Right hindlimb (tissue), 1 donor: Measurements from ENCODE around the gene PRKCQ.

Experiments used
- DNase-seq: peaks from one replicate; pipeline ENCODE4 v3.0.0-alpha.2; 2018

The PRKCQ gene

GRCh38 chr10:6516929-6517284, 63.2 kb downstream of the PRKCQ start:
- DNase-seq = no peak

GRCh38 chr10:6516281-6516928, 63.7 kb downstream of the PRKCQ start:
- DNase-seq = no peak

GRCh38 chr10:6514844-6515780, 65.0 kb downstream of the PRKCQ start:
- DNase-seq = no peak

- no peak for DNase-seq
Observed at GRCh38 chr10:6514180-6514579, 65.9 kb downstream of the PRKCQ start.

GRCh38 chr10:6513476-6513875, 66.6 kb downstream of the PRKCQ start:
- no peak for DNase-seq

GRCh38 chr10:6512182-6512581, 67.9 kb downstream of the PRKCQ start:
- no peak for DNase-seq

- DNase-seq = no peak
Observed at GRCh38 chr10:6511347-6511746, 68.7 kb downstream of the PRKCQ start.

GRCh38 chr10:6507311-6507710, 72.8 kb downstream of the PRKCQ start:
- DNase-seq = no peak

- DNase-seq = no peak
Observed at GRCh38 chr10:6505300-6505699, 74.8 kb downstream of the PRKCQ start.

GRCh38 chr10:6504296-6504695, 75.8 kb downstream of the PRKCQ start:
- DNase-seq = no peak

- no peak for DNase-seq
Observed at GRCh38 chr10:6503171-6503570, 76.9 kb downstream of the PRKCQ start.

GRCh38 chr10:6501931-6502330, 78.1 kb downstream of the PRKCQ start:
- DNase-seq = no peak

GRCh38 chr10:6499974-6500373, 80.1 kb downstream of the PRKCQ start:
- no peak for DNase-seq

GRCh38 chr10:6498771-6499170, 81.3 kb downstream of the PRKCQ start:
- DNase-seq = no peak

- no peak for DNase-seq
Observed at GRCh38 chr10:6497620-6498019, 82.5 kb downstream of the PRKCQ start.

GRCh38 chr10:6494936-6495592, 85.0 kb downstream of the PRKCQ start:
- DNase-seq = no peak

GRCh38 chr10:6494442-6494819, 85.6 kb downstream of the PRKCQ start:
- no peak for DNase-seq

GRCh38 chr10:6493521-6494441, 86.3 kb downstream of the PRKCQ start:
- DNase-seq = no peak

GRCh38 chr10:6492896-6493295, 87.2 kb downstream of the PRKCQ start:
- DNase-seq = no peak

GRCh38 chr10:6491841-6492609, 88.1 kb downstream of the PRKCQ start:
- no peak for DNase-seq

GRCh38 chr10:6490614-6491013, 89.5 kb downstream of the PRKCQ start:
- no peak for DNase-seq

- DNase-seq = no peak
Observed at GRCh38 chr10:6487920-6488319, 92.2 kb downstream of the PRKCQ start.
